HEK293 (cell line): Measurements from ENCODE around the gene RFTN1.

Experiments used
- CTCF ChIA-PET: fragments of 350-600 bp; formaldehyde crosslinking; extraction: SDS; loops from one replicate; lab custom pipeline; 2021; ENCODE audit warnings: antibody characterized with exemption; lab: Yijun Ruan, JAX
- POLR2A ChIA-PET: fragments of 300-600 bp; formaldehyde crosslinking; extraction: SDS; loops from one replicate; lab custom pipeline; 2020; ENCODE audit warnings: antibody characterized with exemption, inconsistent platforms; lab: Yijun Ruan, JAX
- H3K27ac ChIP-seq: fragments of 200-500 bp; sonication (Bioruptor generic); 2 replicates; pipeline ENCODE4 v1.5.1; 2014; ENCODE audit warnings: low read depth, low read length, control low read depth, inconsistent platforms; ENCODE audit errors: extremely low read depth
- H3K36me3 ChIP-seq, 2 experiments: fragments of 200-500 bp in 1 of 2; sonication (Bioruptor generic) in 1 of 2; 1 replicate in 1 of 2; 2 replicates in 1 of 2; pipeline ENCODE4 v1.5.1; 2014 to 2017; ENCODE audit warnings: inconsistent platforms in 2 of 2, low read length in 2 of 2; ENCODE audit not compliant: control insufficient read depth in 2 of 2, insufficient read depth in 1 of 2
- H3K4me1 ChIP-seq: fragments of 200-500 bp; sonication (Bioruptor generic); 2 replicates; pipeline ENCODE4 v1.5.1; 2014; ENCODE audit warnings: mild to moderate bottlenecking, low read length, inconsistent platforms; ENCODE audit not compliant: control insufficient read depth, insufficient read depth
- H3K4me3 ChIP-seq: 2 replicates; pipeline ENCODE4 v1.5.1; 2011; ENCODE audit warnings: low read depth, mild to moderate bottlenecking, control low read depth, low read length, moderate library complexity
- H3K9me3 ChIP-seq: fragments of 200-500 bp; sonication (Bioruptor generic); 2 replicates; pipeline ENCODE4 v1.5.1; 2014; ENCODE audit warnings: low read depth, low read length, inconsistent platforms; ENCODE audit not compliant: control insufficient read depth, insufficient read depth
- HOXD13 ChIP-seq: sonication (generic); formaldehyde crosslinking; IDR thresholded peaks from 2 replicates; pipeline ENCODE4 v1.8.0; 2022; ENCODE audit warnings: missing genetic modification reagents, borderline replicate concordance
- KLF8 ChIP-seq: fragments of 450-650 bp; formaldehyde crosslinking; IDR thresholded peaks from 2 replicates; pipeline ENCODE4 v1.5.1; 2016; ENCODE audit warnings: missing biosample characterization, missing genetic modification characterization
- MZF1 ChIP-seq: fragments of 450-650 bp; formaldehyde crosslinking; IDR thresholded peaks from 2 replicates; pipeline ENCODE4 v1.5.1; 2017; ENCODE audit warnings: missing biosample characterization, missing genetic modification characterization, borderline replicate concordance
- SCRT1 ChIP-seq: fragments of 450-650 bp; formaldehyde crosslinking; IDR thresholded peaks from 2 replicates; pipeline ENCODE4 v1.5.1; 2016; ENCODE audit warnings: missing biosample characterization, missing genetic modification characterization, borderline replicate concordance
- SP7 ChIP-seq: fragments of 450-650 bp; formaldehyde crosslinking; IDR thresholded peaks from 2 replicates; pipeline ENCODE4 v1.5.1; 2016; ENCODE audit warnings: missing biosample characterization, missing genetic modification characterization
- ZNF121 ChIP-seq: fragments of 450-650 bp; formaldehyde crosslinking; IDR thresholded peaks from 2 replicates; pipeline ENCODE4 v1.5.1; 2016; ENCODE audit warnings: missing biosample characterization, missing genetic modification characterization
- ZNF138 ChIP-seq: fragments of 450-650 bp; formaldehyde crosslinking; IDR thresholded peaks from 2 replicates; pipeline ENCODE4 v1.5.1; 2016; ENCODE audit warnings: missing biosample characterization, missing genetic modification characterization, borderline replicate concordance
- ZNF140 ChIP-seq: fragments of 450-650 bp; formaldehyde crosslinking; IDR thresholded peaks from 2 replicates; pipeline ENCODE4 v1.5.1; 2016; ENCODE audit warnings: missing biosample characterization, missing genetic modification characterization
- ZNF423 ChIP-seq: fragments of 450-650 bp; formaldehyde crosslinking; IDR thresholded peaks from 2 replicates; pipeline ENCODE4 v1.5.1; 2016; ENCODE audit warnings: missing biosample characterization, missing genetic modification characterization
- ZNF571 ChIP-seq: fragments of 450-650 bp; formaldehyde crosslinking; IDR thresholded peaks from 2 replicates; pipeline ENCODE4 v1.5.0; 2017; ENCODE audit warnings: missing biosample characterization, missing genetic modification characterization
- ZNF610 ChIP-seq: fragments of 450-650 bp; formaldehyde crosslinking; IDR thresholded peaks from 2 replicates; pipeline ENCODE4 v1.5.1; 2016; ENCODE audit warnings: missing biosample characterization, missing genetic modification characterization, borderline replicate concordance
- ZNF624 ChIP-seq: fragments of 450-650 bp; formaldehyde crosslinking; IDR thresholded peaks from 2 replicates; pipeline ENCODE4 v1.5.1; 2017; ENCODE audit warnings: missing biosample characterization, missing genetic modification characterization
- ZSCAN16 ChIP-seq: fragments of 450-650 bp; formaldehyde crosslinking; IDR thresholded peaks from 2 replicates; pipeline ENCODE4 v1.5.1; 2016; ENCODE audit warnings: missing biosample characterization, missing genetic modification characterization
- TF ChIP-seq, protein P1 (sequence below): fragments of 450-650 bp; formaldehyde crosslinking; IDR thresholded peaks from 2 replicates; pipeline ENCODE4 v1.5.1; 2017; ENCODE audit warnings: missing biosample characterization, missing genetic modification characterization
- TF ChIP-seq, protein P2 (sequence below): fragments of 450-650 bp; formaldehyde crosslinking; IDR thresholded peaks from 2 replicates; pipeline ENCODE4 v1.5.1; 2016; ENCODE audit warnings: missing biosample characterization, missing genetic modification characterization, borderline replicate concordance
- TF ChIP-seq, protein P3 (sequence below): fragments of 450-650 bp; formaldehyde crosslinking; IDR thresholded peaks from 2 replicates; pipeline ENCODE4 v1.5.1; 2016; ENCODE audit warnings: missing biosample characterization, missing genetic modification characterization
- TF ChIP-seq, protein P4 (sequence below): fragments of 450-650 bp; formaldehyde crosslinking; IDR thresholded peaks from 2 replicates; pipeline ENCODE4 v1.5.1; 2017; ENCODE audit warnings: missing biosample characterization, missing genetic modification characterization
- TF ChIP-seq, protein P5 (sequence below): fragments of 450-650 bp; formaldehyde crosslinking; IDR thresholded peaks from 2 replicates; pipeline ENCODE4 v1.5.1; 2016; ENCODE audit warnings: missing biosample characterization, missing genetic modification characterization, low read depth

RFTN1 gene

DNA sequence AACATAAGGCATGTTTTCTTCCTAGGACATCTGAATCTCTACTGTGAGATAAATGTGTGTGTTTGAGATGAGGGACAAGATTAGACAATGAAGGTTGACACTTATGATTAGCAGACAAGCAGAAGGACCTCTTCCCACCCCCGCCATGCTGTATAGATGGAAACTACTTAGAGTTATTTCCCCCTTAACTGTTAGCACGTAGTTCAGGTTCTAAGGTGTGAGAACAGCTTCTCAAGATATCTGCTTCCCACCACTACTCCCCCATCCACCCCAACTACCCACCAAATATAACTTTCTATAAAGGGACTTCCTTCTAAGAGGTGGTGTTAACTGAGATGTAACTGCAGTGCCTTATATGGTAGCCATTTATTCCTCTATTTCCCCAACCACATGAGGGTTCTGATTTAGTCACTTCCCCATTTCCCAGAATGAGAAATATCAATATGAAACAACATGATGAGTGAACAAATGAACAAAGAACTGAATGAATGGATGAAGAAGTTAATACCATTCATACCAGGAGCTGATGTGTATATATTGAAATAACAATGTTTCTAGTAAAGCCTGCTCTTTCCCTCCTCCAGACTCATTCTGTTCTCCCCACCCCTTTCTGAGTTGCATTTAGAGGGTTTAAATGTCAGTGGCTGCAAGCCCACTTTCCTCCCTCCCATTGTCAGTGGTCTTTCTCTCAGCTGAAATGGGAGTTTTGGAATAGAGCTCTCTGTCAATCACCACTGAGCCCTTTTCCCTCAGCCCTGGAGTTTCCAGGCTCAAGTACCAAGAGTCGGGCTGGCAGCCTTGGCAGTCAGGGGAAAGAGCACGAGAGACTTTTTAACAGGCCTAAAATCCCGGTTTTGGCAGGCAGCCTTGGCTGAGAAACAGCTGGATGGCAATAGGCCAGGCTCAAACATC is 7.7 kb upstream of the RFTN1 start (continued):
- no peak for TF ChIP-seq HOXD13 (CRISPR knock-in tag)
- no peak for TF ChIP-seq ZNF624 (tag by site-specific recombination)
- no peak for TF ChIP-seq ZNF423
- TF ChIP-seq KLF8 (tag by site-specific recombination): no peak
- TF ChIP-seq ZNF140 (tag by site-specific recombination): no peak
- no peak for TF ChIP-seq ZNF610 (tag by site-specific recombination)
- TF ChIP-seq, protein P1, sequence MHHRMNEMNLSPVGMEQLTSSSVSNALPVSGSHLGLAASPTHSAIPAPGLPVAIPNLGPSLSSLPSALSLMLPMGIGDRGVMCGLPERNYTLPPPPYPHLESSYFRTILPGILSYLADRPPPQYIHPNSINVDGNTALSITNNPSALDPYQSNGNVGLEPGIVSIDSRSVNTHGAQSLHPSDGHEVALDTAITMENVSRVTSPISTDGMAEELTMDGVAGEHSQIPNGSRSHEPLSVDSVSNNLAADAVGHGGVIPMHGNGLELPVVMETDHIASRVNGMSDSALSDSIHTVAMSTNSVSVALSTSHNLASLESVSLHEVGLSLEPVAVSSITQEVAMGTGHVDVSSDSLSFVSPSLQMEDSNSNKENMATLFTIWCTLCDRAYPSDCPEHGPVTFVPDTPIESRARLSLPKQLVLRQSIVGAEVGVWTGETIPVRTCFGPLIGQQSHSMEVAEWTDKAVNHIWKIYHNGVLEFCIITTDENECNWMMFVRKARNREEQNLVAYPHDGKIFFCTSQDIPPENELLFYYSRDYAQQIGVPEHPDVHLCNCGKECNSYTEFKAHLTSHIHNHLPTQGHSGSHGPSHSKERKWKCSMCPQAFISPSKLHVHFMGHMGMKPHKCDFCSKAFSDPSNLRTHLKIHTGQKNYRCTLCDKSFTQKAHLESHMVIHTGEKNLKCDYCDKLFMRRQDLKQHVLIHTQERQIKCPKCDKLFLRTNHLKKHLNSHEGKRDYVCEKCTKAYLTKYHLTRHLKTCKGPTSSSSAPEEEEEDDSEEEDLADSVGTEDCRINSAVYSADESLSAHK: no peak
- TF ChIP-seq, protein P2, sequence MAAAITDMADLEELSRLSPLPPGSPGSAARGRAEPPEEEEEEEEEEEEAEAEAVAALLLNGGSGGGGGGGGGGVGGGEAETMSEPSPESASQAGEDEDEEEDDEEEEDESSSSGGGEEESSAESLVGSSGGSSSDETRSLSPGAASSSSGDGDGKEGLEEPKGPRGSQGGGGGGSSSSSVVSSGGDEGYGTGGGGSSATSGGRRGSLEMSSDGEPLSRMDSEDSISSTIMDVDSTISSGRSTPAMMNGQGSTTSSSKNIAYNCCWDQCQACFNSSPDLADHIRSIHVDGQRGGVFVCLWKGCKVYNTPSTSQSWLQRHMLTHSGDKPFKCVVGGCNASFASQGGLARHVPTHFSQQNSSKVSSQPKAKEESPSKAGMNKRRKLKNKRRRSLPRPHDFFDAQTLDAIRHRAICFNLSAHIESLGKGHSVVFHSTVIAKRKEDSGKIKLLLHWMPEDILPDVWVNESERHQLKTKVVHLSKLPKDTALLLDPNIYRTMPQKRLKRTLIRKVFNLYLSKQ (tag by site-specific recombination): no peak

DNA sequence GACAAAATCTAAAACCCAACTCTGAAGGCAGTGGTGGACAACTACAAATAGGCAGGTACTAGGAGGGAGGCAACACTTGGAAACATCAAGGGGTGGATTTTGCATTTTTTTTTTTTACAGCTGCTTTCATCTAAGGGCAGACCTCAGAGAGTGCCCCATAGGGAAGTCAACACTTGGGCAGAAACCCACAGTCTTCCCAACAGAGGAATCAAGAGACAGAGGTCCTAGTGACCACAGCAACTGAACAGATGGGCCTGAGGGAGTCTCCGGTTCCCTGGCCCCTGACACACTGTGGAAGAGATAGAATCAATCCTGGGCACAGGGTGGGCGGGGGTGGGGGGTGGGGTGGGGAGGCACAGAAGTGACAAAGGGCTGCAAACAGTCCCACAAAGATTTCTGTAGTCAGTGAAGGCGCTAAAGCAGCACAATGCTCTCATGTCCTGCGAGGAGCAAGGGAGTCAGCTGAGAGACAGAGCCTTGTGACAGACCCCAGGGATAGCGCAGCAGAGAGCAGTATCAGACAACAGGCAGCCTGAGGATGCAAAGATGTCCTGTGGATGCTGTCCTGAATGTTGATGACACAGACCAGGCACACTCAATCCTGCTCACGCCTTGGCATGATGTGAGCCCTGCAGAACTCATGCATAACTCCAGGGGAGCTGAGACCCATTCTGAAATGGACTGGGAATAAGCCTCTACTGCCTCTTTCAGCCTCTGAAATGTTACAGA is 6.9 kb upstream of the RFTN1 start:
- H3K4me1 ChIP-seq: peaks cover 12% of the 10 kb centered on the region
- no peaks in the 10 kb centered on the region for H3K9me3 ChIP-seq
- ChIA-PET POLR2A (no interaction called here), CTCF (interaction anchor here (1.0 kb wide), 1 partner anchor 12 kb away, joined by 3 read pairs; no protein-coding TSS in a partner anchor)
- TF ChIP-seq MZF1 (tag by site-specific recombination): no peak
- TF ChIP-seq ZNF138: no peak
- no peak for TF ChIP-seq SCRT1 (tag by site-specific recombination)
- TF ChIP-seq ZNF121: no peak
- TF ChIP-seq ZNF571 (tag by site-specific recombination): no peak
- no peak for TF ChIP-seq SP7 (tag by site-specific recombination)
- TF ChIP-seq, protein P3, sequence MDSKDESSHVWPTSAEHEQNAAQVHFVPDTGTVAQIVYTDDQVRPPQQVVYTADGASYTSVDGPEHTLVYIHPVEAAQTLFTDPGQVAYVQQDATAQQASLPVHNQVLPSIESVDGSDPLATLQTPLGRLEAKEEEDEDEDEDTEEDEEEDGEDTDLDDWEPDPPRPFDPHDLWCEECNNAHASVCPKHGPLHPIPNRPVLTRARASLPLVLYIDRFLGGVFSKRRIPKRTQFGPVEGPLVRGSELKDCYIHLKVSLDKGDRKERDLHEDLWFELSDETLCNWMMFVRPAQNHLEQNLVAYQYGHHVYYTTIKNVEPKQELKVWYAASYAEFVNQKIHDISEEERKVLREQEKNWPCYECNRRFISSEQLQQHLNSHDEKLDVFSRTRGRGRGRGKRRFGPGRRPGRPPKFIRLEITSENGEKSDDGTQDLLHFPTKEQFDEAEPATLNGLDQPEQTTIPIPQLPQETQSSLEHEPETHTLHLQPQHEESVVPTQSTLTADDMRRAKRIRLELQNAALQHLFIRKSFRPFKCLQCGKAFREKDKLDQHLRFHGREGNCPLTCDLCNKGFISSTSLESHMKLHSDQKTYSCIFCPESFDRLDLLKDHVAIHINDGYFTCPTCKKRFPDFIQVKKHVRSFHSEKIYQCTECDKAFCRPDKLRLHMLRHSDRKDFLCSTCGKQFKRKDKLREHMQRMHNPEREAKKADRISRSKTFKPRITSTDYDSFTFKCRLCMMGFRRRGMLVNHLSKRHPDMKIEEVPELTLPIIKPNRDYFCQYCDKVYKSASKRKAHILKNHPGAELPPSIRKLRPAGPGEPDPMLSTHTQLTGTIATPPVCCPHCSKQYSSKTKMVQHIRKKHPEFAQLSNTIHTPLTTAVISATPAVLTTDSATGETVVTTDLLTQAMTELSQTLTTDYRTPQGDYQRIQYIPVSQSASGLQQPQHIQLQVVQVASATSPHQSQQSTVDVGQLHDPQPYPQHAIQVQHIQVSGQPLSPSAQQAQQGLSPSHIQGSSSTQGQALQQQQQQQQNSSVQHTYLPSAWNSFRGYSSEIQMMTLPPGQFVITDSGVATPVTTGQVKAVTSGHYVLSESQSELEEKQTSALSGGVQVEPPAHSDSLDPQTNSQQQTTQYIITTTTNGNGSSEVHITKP (tag by site-specific recombination): no peak
- TF ChIP-seq, protein P4, sequence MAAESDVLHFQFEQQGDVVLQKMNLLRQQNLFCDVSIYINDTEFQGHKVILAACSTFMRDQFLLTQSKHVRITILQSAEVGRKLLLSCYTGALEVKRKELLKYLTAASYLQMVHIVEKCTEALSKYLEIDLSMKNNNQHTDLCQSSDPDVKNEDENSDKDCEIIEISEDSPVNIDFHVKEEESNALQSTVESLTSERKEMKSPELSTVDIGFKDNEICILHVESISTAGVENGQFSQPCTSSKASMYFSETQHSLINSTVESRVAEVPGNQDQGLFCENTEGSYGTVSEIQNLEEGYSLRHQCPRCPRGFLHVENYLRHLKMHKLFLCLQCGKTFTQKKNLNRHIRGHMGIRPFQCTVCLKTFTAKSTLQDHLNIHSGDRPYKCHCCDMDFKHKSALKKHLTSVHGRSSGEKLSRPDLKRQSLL: no peak
- no peak for TF ChIP-seq ZSCAN16
- TF ChIP-seq, protein P5, sequence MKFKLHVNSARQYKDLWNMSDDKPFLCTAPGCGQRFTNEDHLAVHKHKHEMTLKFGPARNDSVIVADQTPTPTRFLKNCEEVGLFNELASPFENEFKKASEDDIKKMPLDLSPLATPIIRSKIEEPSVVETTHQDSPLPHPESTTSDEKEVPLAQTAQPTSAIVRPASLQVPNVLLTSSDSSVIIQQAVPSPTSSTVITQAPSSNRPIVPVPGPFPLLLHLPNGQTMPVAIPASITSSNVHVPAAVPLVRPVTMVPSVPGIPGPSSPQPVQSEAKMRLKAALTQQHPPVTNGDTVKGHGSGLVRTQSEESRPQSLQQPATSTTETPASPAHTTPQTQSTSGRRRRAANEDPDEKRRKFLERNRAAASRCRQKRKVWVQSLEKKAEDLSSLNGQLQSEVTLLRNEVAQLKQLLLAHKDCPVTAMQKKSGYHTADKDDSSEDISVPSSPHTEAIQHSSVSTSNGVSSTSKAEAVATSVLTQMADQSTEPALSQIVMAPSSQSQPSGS (tag by site-specific recombination): no peak
- H3K27ac ChIP-seq: no peak overlapping the region
- H3K36me3 ChIP-seq: no peaks in the 10 kb centered on the region
- H3K4me3 ChIP-seq: no peak overlapping the region
